Natural killer cell (primary cell): ENCODE measurements around the gene PTS. TPM values are rescaled to one million over a fixed set of nuclear protein-coding genes. Genes with fewer than 3 reads are reported as not detected.

Source experiments
- ATAC-seq, 3 donors: fragments of 150-1000 bp in 2 of 3; fragments of 200-7000 bp in 1 of 3; cut with Tn5 transposase; 1 replicate in 1 of 3; 2 replicates in 2 of 3; pipeline ENCODE4 v1.10.0; 2021; ENCODE audit warnings: mild to moderate bottlenecking in 2 of 3, moderate library complexity in 2 of 3
- DNase-seq, 2 donors: peaks; one replicate each; pipeline versions ENCODE4 v3.0.0 to v3.0.0-alpha.2; 2013 to 2021; ENCODE audit warnings: mixed read lengths in 1 of 2
- H3K27ac ChIP-seq: one replicate; pipeline ENCODE4 v1.5.1; 2013; ENCODE audit warnings: mild to moderate bottlenecking, low read length
- H3K27me3 ChIP-seq: one replicate; pipeline ENCODE4 v1.6.1; 2013; ENCODE audit warnings: low read length; ENCODE audit not compliant: control insufficient read depth, insufficient read depth
- H3K36me3 ChIP-seq: one replicate; pipeline ENCODE4 v1.6.1; 2013; ENCODE audit warnings: low read length; ENCODE audit not compliant: control insufficient read depth, insufficient read depth
- H3K4me1 ChIP-seq: one replicate; pipeline ENCODE4 v1.6.1; 2013; ENCODE audit warnings: low read length; ENCODE audit not compliant: control insufficient read depth, insufficient read depth
- H3K4me3 ChIP-seq: one replicate; pipeline ENCODE4 v1.5.1; 2013; ENCODE audit warnings: low read length
- H3K9me3 ChIP-seq: one replicate; pipeline ENCODE4 v1.6.1; 2013; ENCODE audit warnings: low read length; ENCODE audit not compliant: control insufficient read depth, insufficient read depth
- H3K27ac Mint-ChIP-seq, 2 donors: one replicate each; pipeline ENCODE4 v1.8.0; 2022; ENCODE audit warnings: mild to moderate bottlenecking in 2 of 2, mixed read lengths in 2 of 2, moderate library complexity in 1 of 2
- H3K27me3 Mint-ChIP-seq, 2 donors: one replicate each; pipeline ENCODE4 v1.8.0; 2022; ENCODE audit warnings: low read depth in 2 of 2, mixed read lengths in 2 of 2
- H3K36me3 Mint-ChIP-seq: one replicate; pipeline ENCODE4 v1.8.0; 2022; ENCODE audit warnings: mixed read lengths
- H3K4me1 Mint-ChIP-seq, 2 donors: one replicate each; pipeline ENCODE4 v1.8.0; 2022; ENCODE audit warnings: mixed read lengths in 2 of 2
- H3K4me3 Mint-ChIP-seq: one replicate; pipeline ENCODE4 v1.8.0; 2022; ENCODE audit warnings: mild to moderate bottlenecking, moderate library complexity, mixed read lengths
- H3K9me3 Mint-ChIP-seq, 2 donors: one replicate each; pipeline ENCODE4 v1.8.0; 2022; ENCODE audit warnings: mixed read lengths in 2 of 2
- WGBS: methylation state at CpG from one replicate; pipeline ENCODE4 v1.1.7; 2013; ENCODE audit warnings: missing lambda C conversion rate; ENCODE audit not compliant: insufficient coverage; 5-methylcytosine and 5-hydroxymethylcytosine counted together
- intact Hi-C: fragments of 100-400 bp; cut with micrococcal nuclease; formaldehyde crosslinking; loops from one replicate; pipeline ENCODE4 v1.14.2; 2022
- total RNA-seq, 4 donors: library from RNA; stranded (reverse); fragments of 120-200 nt in 1 of 4; gene quantifications; one replicate each; pipeline versions ENCODE4 v1.2.3 to v1.2.4, GENCODE V29; 2013 to 2022
- TF ChIP-seq, protein P1 (sequence below): fragments of 200-600 bp; IDR thresholded peaks from one replicate; pipeline ENCODE4 v1.8.0; 2022; ENCODE audit warnings: antibody characterized with exemption

The PTS gene
- total RNA-seq, 3 donors from 2014 or later (not counting 1 experiment from before 2014, with no cell fraction given) = 86.7 to 106 (median 97.4) TPM

DNA sequence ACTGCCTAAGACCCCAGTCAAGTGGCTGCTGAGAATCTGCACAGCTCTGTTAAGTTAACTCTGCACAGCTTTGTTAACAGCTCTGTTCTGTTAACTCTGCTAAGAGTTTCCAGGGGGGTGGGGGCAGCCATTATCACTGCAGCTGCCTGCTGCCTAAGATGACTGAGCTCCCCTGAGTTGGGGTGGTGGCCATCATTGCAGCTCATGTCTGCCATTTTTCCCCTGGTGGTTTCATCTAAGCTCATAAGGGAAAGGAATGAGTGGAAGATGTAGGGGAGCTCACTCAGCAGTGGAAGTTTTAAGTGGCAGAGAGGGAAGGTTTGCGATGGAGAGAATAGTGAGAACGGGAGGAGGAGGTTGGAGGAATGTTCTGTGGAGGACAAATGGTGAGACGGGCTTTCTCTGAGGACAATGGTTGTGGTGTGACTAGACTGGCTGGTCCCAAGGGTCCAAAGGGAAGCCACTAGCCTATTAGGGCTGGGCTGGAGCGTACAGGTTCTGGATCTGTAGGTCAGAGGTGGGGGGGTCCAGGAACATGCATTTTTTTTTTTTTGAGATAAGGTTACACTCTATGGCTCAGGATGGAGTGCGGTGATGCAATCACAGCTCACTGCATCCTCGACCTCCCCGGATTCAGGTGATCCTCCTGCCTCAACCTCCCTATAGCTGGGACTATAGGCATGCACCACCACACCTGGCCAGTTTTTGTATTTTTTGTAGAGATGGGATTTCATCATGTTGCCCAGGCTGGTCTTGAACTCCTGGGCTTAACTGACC, 48.0 kb downstream of the PTS start:
- Mint-ChIP-seq H3K4me3 (no peak overlapping the region), H3K36me3 (no peaks in the 10 kb centered on the region), H3K4me1 (no peaks in the 10 kb centered on the region), H3K27me3 (no peaks in the 10 kb centered on the region), H3K27ac (no peak overlapping the region), H3K9me3 (no peaks in the 10 kb centered on the region)
- ATAC-seq (no peak), DNase-seq (no peak)
- H3K9me3 ChIP-seq = no peaks in the 10 kb centered on the region
- no peaks in the 10 kb centered on the region for H3K4me1 ChIP-seq
- intact Hi-C loops = no loop called here
- H3K36me3 ChIP-seq = no peaks in the 10 kb centered on the region
- H3K27me3 ChIP-seq = no peaks in the 10 kb centered on the region
- H3K27ac ChIP-seq = no peak overlapping the region
- no peak overlapping the region for H3K4me3 ChIP-seq
- 95% methylated on average over 7 of the region's 7 CpGs for WGBS
- TF ChIP-seq, protein P1, sequence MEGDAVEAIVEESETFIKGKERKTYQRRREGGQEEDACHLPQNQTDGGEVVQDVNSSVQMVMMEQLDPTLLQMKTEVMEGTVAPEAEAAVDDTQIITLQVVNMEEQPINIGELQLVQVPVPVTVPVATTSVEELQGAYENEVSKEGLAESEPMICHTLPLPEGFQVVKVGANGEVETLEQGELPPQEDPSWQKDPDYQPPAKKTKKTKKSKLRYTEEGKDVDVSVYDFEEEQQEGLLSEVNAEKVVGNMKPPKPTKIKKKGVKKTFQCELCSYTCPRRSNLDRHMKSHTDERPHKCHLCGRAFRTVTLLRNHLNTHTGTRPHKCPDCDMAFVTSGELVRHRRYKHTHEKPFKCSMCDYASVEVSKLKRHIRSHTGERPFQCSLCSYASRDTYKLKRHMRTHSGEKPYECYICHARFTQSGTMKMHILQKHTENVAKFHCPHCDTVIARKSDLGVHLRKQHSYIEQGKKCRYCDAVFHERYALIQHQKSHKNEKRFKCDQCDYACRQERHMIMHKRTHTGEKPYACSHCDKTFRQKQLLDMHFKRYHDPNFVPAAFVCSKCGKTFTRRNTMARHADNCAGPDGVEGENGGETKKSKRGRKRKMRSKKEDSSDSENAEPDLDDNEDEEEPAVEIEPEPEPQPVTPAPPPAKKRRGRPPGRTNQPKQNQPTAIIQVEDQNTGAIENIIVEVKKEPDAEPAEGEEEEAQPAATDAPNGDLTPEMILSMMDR = no peak

DNA sequence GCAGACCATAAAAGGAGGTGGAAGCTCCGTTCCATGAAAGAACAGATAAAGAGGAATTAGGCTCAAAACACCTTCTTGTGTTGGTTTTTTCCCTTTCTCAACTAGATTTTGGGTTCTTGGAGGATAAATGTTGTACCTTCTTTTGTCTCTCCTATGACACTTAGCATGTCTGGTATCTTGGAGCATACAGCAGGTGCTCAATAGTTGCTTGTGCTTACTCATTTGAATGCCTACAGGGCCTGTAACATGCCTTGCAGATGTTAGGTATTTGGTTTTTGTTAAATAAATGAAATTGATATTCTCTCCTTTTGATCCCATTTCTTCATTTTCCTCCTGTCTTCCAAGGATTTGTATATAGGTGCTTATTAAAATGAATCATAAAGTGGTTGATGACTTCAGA, 50.8 kb downstream of the PTS start:
- WGBS = 9% methylated on average over 1 of the region's 1 CpG
- no peak overlapping the region for H3K27ac Mint-ChIP-seq
- H3K4me1 Mint-ChIP-seq = peaks cover 12 to 16% of the 10 kb centered on the region in 2 donors
- no peak overlapping the region for H3K4me3 Mint-ChIP-seq
- no peak for ATAC-seq
- H3K9me3 ChIP-seq = no peaks in the 10 kb centered on the region
- DNase-seq = no peak
- H3K4me3 ChIP-seq = no peak overlapping the region
- peaks cover 0 to 3% of the 10 kb centered on the region in 2 donors for H3K27me3 Mint-ChIP-seq
- no peaks in the 10 kb centered on the region for H3K36me3 Mint-ChIP-seq
- H3K4me1 ChIP-seq = peaks cover 15% of the 10 kb centered on the region
- intact Hi-C loops = no loop called here
- H3K27me3 ChIP-seq = no peaks in the 10 kb centered on the region
- no peaks in the 10 kb centered on the region for H3K36me3 ChIP-seq
- H3K9me3 Mint-ChIP-seq = no peaks in the 10 kb centered on the region
- TF ChIP-seq, protein P1 = no peak
- no peak overlapping the region for H3K27ac ChIP-seq

DNA sequence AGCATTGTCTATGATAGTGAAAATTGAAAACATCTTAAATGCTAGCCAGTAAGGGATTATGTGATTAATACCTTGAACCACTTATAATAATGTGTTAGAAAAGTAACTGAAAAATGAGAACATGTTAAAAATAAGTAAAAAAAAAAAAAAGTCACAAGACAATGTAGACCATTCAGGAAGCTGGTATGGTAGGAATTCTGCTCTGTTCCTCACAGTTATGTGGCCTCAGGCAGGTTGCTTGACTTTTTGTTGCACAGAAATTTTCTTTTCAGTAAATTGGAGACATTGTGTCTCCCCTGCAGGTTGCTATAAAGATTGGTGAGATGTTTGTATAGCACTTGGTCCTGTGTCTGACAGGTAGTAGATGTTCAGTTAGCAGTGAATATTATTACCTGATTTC, 51.7 kb downstream of the PTS start:
- no peaks in the 10 kb centered on the region for H3K9me3 ChIP-seq
- Mint-ChIP-seq H3K4me3 (no peak overlapping the region), H3K4me1 (peaks cover 12 to 16% of the 10 kb centered on the region in 2 donors), H3K27me3 (peaks cover 0 to 3% of the 10 kb centered on the region in 2 donors), H3K9me3 (no peaks in the 10 kb centered on the region), H3K36me3 (no peaks in the 10 kb centered on the region), H3K27ac (no peak overlapping the region)
- no peak for ATAC-seq
- H3K36me3 ChIP-seq = no peaks in the 10 kb centered on the region
- H3K27ac ChIP-seq = no peak overlapping the region
- H3K27me3 ChIP-seq = no peaks in the 10 kb centered on the region
- DNase-seq = no peak
- intact Hi-C loops = no loop called here
- TF ChIP-seq, protein P1 = no peak
- no peak overlapping the region for H3K4me3 ChIP-seq
- H3K4me1 ChIP-seq = peaks cover 15% of the 10 kb centered on the region

DNA sequence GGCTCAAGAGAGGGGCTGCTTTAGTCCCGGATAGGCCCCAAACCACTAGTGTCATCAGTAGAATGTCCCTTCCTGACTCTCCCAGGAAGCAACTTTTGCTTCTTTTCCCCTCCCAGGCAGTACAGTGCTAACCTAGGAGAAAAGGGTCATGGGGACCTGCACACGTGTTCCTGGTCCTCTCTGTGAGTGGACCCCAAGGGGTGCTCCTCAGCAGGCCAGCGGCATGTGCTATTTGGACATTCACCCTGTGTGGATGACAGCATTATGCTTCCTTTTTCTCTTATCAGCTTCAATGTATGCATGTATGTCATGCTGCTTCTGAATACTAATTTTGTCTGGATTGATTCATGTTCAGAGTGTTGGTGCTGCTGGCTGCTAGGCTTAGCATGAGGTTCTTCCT, 52.6 kb downstream of the PTS start:
- Histone ChIP-seq H3K27me3 (no peaks in the 10 kb centered on the region), H3K4me1 (peaks cover 15% of the 10 kb centered on the region), H3K27ac (no peak overlapping the region), H3K4me3 (no peak overlapping the region), H3K9me3 (no peaks in the 10 kb centered on the region), H3K36me3 (no peaks in the 10 kb centered on the region)
- H3K36me3 Mint-ChIP-seq = no peaks in the 10 kb centered on the region
- H3K9me3 Mint-ChIP-seq = no peaks in the 10 kb centered on the region
- no peak overlapping the region for H3K4me3 Mint-ChIP-seq
- DNase-seq (no peak), ATAC-seq (no peak)
- H3K4me1 Mint-ChIP-seq = peaks cover 12 to 16% of the 10 kb centered on the region in 2 donors
- WGBS = 82% methylated on average over 3 of the region's 3 CpGs
- peaks cover 0 to 3% of the 10 kb centered on the region in 2 donors for H3K27me3 Mint-ChIP-seq
- intact Hi-C loops = no loop called here
- no peak overlapping the region for H3K27ac Mint-ChIP-seq
- TF ChIP-seq, protein P1 = no peak
